GM21825 (cell line): Measurements from ENCODE around the gene STK24.

Source experiments
- ATAC-seq: cut with Tn5 transposase; IDR thresholded peaks from one replicate; pipeline ENCODE4 v1.9.1; 2021; ENCODE audit warnings: mild to moderate bottlenecking, moderate library complexity; ENCODE audit not compliant: unreplicated experiment

Gene STK24

GRCh38 chr13:98396071-98396710 is 180.7 kb downstream of the STK24 start:
- ATAC-seq = no peak
